GM18870 (cell line): Measurements from ENCODE around the gene WWOX.
"Not testable (repeated sequence)": the region's sequence is repeated elsewhere in the genome, so short reads cannot be mapped to it uniquely, and the experiment has no call there.

Experiments
- ATAC-seq: cut with Tn5 transposase; IDR thresholded peaks from one replicate; pipeline ENCODE4 v1.9.1; 2021; ENCODE audit warnings: moderate library complexity; ENCODE audit not compliant: unreplicated experiment

The WWOX gene

GRCh38 chr16:78592111-78592510, 492.7 kb downstream of the WWOX start:
- no peak for ATAC-seq

GRCh38 chr16:78593352-78593751, 493.9 kb downstream of the WWOX start:
- no peak for ATAC-seq

- no peak for ATAC-seq
Observed at GRCh38 chr16:78594191-78594590, 494.7 kb downstream of the WWOX start.

- no peak for ATAC-seq
Observed at GRCh38 chr16:78596348-78596995, 497.0 kb downstream of the WWOX start.

GRCh38 chr16:78596996-78597422, 497.6 kb downstream of the WWOX start:
- no peak for ATAC-seq

- no peak for ATAC-seq
Observed at GRCh38 chr16:78597809-78598570, 498.5 kb downstream of the WWOX start.

- no peak for ATAC-seq
Observed at GRCh38 chr16:78599271-78599670, 499.8 kb downstream of the WWOX start.

GRCh38 chr16:78604423-78605062, 505.1 kb downstream of the WWOX start:
- ATAC-seq = not testable (repeated sequence)

GRCh38 chr16:78605548-78606101, 506.2 kb downstream of the WWOX start:
- ATAC-seq = no peak

GRCh38 chr16:78606545-78606944, 507.1 kb downstream of the WWOX start:
- ATAC-seq = no peak

- no peak for ATAC-seq
Observed at GRCh38 chr16:78607022-78607421, 507.6 kb downstream of the WWOX start.

- ATAC-seq = no peak
Observed at GRCh38 chr16:78607465-78607864, 508.0 kb downstream of the WWOX start.

- ATAC-seq = no peak
Observed at GRCh38 chr16:78608305-78608776, 508.9 kb downstream of the WWOX start.

- ATAC-seq = no peak
Observed at GRCh38 chr16:78609402-78610274, 510.2 kb downstream of the WWOX start.

GRCh38 chr16:78611318-78611717, 511.9 kb downstream of the WWOX start:
- ATAC-seq = no peak

- ATAC-seq = no peak
Observed at GRCh38 chr16:78619811-78620210, 520.4 kb downstream of the WWOX start.

GRCh38 chr16:78620291-78620690, 520.8 kb downstream of the WWOX start:
- ATAC-seq = no peak

GRCh38 chr16:78623796-78624195, 524.3 kb downstream of the WWOX start:
- ATAC-seq = no peak

- ATAC-seq = no peak
Observed at GRCh38 chr16:78624366-78624765, 524.9 kb downstream of the WWOX start.

- no peak for ATAC-seq
Observed at GRCh38 chr16:78628461-78629045, 529.1 kb downstream of the WWOX start.
